HT-29 (cell line): ENCODE measurements around the gene TDRD3. TPM values are rescaled to one million over a fixed set of nuclear protein-coding genes. Genes with fewer than 3 reads are reported as not detected.
"Not testable (repeated sequence)": the region's sequence is repeated elsewhere in the genome, so short reads cannot be mapped to it uniquely, and the experiment has no call there.

Experiments
- DNase-seq: peaks from one replicate; pipeline ENCODE4 v3.0.0-alpha.2; 2015; ENCODE audit warnings: low spot score
- total RNA-seq: library from RNA; depleted of rRNA; stranded (reverse); fragments of >200 nt; shearing (Covaris generic); gene quantifications from 2 replicates; pipeline ENCODE4 v1.2.3, GENCODE V29; 2014

Gene TDRD3
- total RNA-seq, 1 experiment from 2014 or later: 10.2 TPM

GRCh38 chr13:60398379-60398891 lies 1.4 kb downstream of the TDRD3 start:
- DNase-seq: no peak

DNA sequence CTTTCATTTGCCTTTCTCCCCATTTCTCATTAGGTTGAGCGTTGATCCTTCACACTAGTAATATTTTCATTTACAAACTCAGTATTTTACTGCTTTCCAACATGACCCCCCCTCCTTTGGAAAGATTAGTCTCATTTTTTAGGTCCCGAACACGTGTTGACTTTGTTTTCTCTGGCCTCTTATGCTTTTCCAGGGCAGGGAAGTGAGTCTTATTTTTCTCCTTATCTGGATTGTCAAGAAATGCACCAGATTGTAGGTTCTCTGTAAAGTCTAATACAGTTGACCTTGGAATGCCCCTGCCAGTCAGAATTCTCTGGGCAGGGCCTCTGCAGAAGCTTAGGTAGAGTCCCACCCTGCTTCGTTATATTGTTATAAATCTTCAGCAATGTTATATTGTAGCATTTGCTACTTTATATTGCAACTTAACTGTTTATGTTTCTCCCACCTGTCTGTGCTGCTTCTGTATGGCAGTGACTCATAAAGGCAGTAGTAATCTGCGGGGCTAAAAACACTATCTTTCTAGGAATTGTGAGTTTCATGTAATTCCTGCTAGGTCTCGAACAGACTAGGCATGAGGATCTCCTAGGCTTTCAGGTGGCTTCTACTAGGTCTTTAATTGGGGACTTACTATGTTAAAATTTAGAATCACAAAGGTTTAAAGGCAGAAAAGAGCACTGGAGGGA lies 2.0 kb downstream of the TDRD3 start:
- DNase-seq: no peak

DNA sequence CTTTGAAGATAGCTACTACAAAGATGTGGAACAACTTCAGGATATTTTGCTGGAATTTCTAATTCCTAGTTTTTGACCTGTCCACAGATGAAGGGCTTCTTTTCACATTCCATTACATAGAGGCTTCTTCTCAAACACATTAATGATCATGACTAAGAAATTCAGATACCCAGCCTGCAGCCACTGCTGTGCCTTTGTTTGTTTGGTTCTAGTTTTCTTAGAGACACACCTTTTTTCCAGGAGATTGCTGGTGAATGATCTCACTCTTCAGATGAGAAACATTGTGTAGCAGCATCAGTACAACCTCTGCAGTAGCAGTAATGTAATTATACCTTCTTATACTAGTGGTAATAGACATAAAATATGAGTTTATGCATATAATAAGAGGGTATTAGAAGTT lies 5.0 kb downstream of the TDRD3 start:
- no peak for DNase-seq

DNA sequence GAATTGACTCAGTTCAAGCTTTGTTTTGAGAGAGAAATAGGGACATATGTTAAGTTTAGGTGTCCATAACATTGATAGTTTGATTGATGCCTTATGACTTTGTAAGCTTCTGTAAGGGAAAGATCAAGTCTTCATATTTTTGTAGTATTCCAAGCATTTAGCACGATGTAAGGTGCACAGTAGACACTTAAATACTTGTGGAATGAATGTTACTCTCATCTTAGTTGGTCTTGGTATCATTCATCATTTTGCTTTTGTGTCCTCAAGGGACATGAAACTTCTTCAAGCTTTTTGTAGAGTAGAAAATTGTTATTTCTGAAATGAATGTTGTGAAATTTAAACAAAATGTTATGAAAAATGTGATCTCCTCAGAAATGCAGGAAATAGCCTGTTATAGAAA lies 10.1 kb downstream of the TDRD3 start:
- DNase-seq: no peak

DNA sequence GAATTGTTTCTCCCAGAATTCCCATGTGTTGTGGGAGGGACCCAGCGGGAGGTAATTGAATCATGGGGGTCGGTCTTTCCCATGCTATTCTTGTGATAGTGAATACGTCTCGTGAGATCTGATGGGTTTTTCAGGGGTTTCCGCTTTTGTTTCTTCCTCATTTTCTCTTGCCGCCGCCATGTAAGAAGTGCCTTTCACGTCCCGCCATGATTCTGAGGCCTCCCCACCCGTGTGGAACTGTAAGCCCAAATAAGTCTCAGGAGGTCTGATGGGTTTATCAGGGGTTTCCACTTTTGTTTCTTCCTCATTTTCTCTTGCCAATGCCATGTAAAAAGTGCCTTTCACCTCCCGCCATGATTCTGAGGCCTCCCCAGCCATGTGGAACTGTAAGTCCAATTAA lies 10.8 kb downstream of the TDRD3 start:
- DNase-seq: not testable (repeated sequence)

DNA sequence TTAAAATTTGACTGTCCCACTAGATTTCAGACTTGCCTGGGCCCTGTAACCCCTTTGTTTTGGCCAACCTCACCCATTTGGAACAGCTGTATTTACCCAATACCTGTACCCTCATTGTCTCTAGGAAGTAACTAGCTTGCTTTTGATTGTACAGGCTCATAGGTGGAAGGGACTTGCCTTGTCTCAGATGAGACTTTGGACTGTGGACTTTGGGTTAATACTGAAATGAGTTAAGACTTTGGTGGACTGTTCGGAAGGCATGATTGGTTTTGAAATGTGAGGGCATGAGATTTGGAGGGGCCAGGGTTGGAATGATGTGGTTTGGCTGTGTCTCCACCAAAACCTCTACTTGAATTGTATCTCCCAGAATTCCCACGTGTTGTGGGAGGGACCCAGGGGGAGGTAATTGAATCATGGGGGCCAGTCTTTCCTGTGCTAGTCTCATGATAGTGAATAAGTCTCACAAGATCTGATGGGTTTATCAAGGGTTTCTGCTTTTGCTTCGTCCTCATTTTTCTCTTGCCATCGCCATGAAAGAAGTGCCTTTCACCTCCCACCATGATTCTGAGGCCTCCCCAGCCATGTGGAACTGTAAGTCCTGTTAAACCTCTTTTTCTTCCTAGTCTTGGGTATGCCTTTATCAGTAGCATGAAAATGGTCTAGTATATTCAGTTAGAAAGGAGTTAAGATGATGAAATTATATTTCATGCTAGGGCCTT lies 12.7 kb downstream of the TDRD3 start:
- not testable (repeated sequence) for DNase-seq

DNA sequence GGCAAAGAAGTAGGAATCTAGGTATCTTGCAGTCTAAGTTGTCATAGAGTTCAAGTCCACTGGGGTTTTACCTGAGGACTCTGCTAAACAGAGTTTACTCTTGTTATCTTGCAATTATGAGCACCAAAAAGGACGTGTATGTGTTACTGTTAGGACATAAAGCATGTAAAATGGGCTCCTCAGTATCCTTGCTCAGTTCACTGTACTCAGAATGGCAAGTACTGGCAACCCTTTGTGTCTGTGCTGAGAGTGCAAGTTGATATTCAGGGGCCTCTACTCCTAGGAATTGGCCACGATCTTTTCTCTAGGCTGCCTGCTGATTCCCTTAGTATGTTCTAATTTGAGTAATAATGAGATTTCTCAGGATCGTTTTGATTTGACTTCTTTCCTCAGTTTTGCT lies 13.3 kb downstream of the TDRD3 start:
- DNase-seq: no peak

- no peak for DNase-seq
Observed at GRCh38 chr13:60411464-60411863, 14.4 kb downstream of the TDRD3 start.

DNA sequence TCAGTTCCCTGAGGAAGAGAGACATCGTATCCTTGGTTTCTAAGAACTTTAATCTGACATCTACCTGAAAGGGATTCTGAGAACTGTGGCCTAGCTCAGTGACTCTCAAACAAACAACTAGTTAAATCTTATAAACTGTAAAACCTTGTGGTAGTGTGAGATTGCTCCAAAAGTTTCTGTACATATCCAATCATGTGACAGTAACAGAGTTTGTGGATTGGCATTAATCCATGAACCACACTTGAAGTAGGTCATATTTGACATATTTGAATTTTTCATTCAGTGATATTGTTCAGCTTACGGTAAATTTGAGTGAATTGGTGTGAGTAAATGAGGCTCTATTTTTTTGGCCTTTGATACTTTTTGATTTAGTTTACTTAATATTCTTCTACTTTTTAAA lies 15.0 kb downstream of the TDRD3 start:
- DNase-seq: no peak

DNA sequence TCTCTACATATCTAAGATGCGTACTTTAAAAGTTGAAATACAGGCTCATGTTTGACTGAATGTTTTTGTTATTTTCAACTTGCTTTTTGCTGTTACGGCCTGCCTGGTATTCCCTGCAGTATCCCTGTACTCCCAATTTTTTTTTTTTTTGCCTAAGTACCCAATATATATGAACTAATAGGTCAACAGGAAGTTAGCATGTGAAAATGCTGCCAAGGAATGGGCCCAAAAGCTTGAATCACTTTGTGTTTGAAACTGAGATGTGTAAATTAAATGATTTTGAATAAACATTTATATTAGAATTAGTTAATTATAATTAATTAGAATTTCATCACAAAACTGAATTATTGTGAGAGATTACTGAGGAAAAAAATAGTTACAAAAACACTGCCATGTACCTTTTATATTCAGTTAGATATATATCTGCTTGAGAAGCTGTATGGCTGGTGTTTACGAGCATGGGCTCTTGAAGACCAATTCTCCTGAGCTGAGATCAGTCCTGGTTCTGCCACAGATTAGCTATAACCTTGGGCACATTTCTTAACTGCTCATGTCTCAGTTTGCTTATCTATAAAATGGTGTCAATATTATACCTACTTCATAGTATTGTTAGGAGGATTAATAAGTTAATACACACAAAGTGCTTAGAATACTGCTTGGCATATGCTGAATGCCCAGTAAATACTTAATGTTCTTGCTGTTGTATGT lies 16.0 kb downstream of the TDRD3 start:
- DNase-seq: no peak

DNA sequence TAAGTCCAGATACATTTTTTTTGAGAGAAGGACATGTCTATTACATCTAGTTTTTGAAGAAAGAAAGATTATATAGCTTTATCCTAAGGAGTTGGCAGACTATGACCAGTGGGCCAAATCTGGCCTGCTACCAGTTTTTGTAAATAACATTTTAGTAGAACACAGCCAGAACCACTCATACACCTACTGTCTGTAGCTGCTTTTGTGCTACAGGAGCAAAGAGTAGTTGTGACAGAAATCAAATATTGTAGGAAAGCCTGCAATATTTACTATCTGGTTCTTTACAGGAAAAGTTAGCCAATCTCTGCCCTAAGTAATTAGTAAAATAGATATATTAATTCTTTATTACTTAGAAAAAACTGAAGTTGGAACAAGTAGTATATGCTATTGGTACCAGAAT lies 17.2 kb downstream of the TDRD3 start:
- no peak for DNase-seq

- DNase-seq: no peak
Observed at GRCh38 chr13:60417734-60418133, 20.7 kb downstream of the TDRD3 start.

DNA sequence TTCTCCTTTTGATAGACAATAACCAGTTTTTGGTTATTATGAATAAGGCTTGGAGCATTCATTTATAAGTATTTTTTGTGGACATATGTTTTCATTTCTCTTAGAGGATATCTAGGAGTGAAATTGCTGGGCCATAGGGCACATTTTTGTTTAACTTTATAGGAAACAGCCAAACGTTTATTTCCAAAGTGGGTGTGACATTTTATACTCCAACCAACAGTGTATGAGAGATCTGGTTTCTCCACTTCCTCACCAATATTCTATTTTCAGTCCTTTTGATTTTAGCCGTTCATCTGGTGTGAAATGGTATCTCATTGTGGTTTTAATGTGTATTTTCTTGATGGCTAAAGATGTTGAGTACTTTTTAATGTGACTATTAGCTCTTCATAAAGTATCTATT lies 21.9 kb downstream of the TDRD3 start:
- no peak for DNase-seq

DNA sequence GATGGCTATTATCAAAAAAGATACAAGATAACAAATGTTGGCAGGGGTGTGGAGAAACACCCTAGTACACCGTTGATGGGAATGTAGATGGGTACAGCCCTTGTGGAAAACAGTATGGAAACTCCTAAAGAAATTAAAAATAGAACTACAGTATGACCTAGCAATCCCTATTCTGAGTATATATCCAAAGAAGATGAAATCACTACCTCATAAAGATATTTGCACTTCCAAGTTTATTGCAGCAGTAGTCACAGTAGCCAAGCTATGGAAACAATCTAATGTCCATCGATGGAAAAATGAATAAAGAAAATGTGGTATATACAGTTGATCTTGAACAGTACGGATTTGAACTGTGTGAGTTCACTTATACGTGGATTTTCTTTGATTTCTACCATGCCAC lies 28.3 kb downstream of the TDRD3 start:
- no peak for DNase-seq

GRCh38 chr13:60426075-60426474 lies 29.1 kb downstream of the TDRD3 start:
- DNase-seq: no peak

DNA sequence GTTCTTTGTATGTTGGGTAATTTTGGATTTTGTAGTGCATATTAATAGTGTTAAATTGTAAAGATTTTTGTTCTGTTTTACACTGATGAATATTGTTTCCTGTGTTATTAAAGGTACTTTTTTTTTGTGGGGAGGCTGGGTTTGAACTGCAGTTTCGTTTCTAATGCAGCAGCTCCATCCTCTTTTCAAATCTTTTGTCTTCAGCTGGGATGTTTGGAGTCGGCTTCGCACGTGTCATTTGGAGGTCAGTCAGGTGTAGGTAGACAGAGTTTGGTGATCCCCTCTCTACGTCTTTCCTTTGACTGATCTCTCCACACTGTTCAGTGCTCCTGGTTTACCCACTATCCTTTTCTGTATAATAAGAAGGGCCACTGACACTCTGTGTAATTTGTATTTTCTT lies 30.3 kb downstream of the TDRD3 start:
- DNase-seq: no peak

GRCh38 chr13:60431108-60431700 lies 34.2 kb downstream of the TDRD3 start:
- DNase-seq: peak; percentile 73

GRCh38 chr13:60433505-60433904 lies 36.5 kb downstream of the TDRD3 start:
- no peak for DNase-seq

- DNase-seq: no peak
Observed at GRCh38 chr13:60435762-60436374, 38.8 kb downstream of the TDRD3 start.

DNA sequence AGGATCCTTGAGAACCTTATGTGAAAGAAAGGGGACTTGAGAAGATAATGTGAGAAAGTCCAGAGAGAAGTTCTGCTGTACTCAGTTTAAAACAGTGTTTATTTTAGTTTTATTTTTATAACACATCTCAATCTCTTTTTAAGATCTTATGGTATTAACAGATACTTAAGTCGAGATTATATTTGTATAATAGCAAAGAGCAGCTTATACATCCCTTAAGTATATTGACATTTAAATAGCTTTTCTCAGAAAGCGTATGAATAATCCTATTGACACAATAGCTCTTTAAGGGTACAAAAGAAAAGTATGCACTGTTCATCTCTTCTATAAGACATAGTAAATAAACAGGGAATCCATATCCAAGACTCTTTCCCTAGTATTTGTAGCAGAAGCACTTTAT lies 42.2 kb downstream of the TDRD3 start:
- DNase-seq: no peak

DNA sequence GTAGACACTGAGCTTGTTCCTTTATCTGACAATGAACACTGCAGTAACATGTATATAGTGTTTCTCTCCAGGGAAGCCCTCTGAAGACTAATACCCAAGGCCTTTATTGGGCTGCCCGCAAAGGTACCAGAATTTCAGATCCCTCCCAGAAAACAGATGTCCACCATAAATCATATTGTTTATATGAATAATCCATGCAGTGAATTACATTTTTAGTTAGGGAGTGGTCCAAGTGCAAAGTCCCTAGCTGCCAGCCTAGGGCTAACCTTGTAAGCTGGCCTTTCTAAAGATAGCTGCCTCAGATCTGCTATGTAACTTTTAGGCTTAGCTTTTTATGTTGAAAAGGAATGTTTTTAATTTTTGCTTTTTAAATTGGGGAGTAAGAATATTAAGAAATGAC lies 44.7 kb downstream of the TDRD3 start:
- DNase-seq: no peak
